ENCODE results near the gene ADCY10.

ADCY10 gene

GRCh38 chr1:167772436-167772835, 141.5 kb downstream of the ADCY10 start:
- DNase-seq = no peak

- no peak for DNase-seq
Measured at GRCh38 chr1:167770127-167770526, 143.8 kb downstream of the ADCY10 start.

GRCh38 chr1:167767761-167768160, 146.2 kb downstream of the ADCY10 start:
- DNase-seq = no peak

- no peak for DNase-seq
Measured at GRCh38 chr1:167766538-167766937, 147.4 kb downstream of the ADCY10 start.

GRCh38 chr1:167765496-167765895, 148.4 kb downstream of the ADCY10 start:
- DNase-seq = no peak

- no peak for DNase-seq
Measured at GRCh38 chr1:167764458-167765330, 149.2 kb downstream of the ADCY10 start.

GRCh38 chr1:167763525-167764220, 150.3 kb downstream of the ADCY10 start:
- DNase-seq = no peak

- no peak for DNase-seq
Measured at GRCh38 chr1:167762061-167762746, 151.7 kb downstream of the ADCY10 start.

GRCh38 chr1:167761400-167761799, 152.5 kb downstream of the ADCY10 start:
- DNase-seq = no peak

Data from islet precursor cell (in vitro differentiated cells).